Stomach (tissue), 4 donors: ENCODE measurements around the gene TENM4.

Experiments used
- CTCF ChIP-seq, 7 experiments: fragments of 450-650 bp in 4 of 7; fragments of 200-600 bp in 3 of 7; sonication (generic) in 3 of 7; IDR thresholded peaks; one replicate each; pipeline ENCODE4 v1.5.1; 2016 to 2019; ENCODE audit warnings: antibody characterized with exemption in 7 of 7, control low read depth in 2 of 7, mild to moderate bottlenecking in 1 of 7
- EP300 ChIP-seq: sonication (generic); formaldehyde crosslinking; IDR thresholded peaks from one replicate; pipeline ENCODE4 v1.6.1; 2017; ENCODE audit warnings: antibody characterized with exemption
- POLR2A ChIP-seq, 4 donors: fragments of 450-650 bp; IDR thresholded peaks; one replicate each; pipeline ENCODE4 v1.6.1; 2016; ENCODE audit warnings: antibody characterized with exemption in 4 of 4, control low read depth in 2 of 4, mild to moderate bottlenecking in 1 of 4, moderate library complexity in 1 of 4
- POLR2AphosphoS5 ChIP-seq, 3 donors: sonication (generic); formaldehyde crosslinking; IDR thresholded peaks; one replicate each; pipeline ENCODE4 v1.6.1; 2016; ENCODE audit warnings: antibody characterized with exemption in 3 of 3

GRCh38 chr11:78605296-78605695 is 835.5 kb downstream of the TENM4 start:
- TF ChIP-seq CTCF (IDR thresholded peaks at IDR 0.05) = no peak
- TF ChIP-seq POLR2A (IDR thresholded peaks at IDR 0.05) = no peak
- TF ChIP-seq POLR2AphosphoS5 (IDR thresholded peaks at IDR 0.05) = no peak
- TF ChIP-seq EP300 = no peak
